Measurements from ENCODE around the gene RAB14.

GRCh38 chr9:121196389-121196788 is 5.3 kb downstream of the RAB14 start:
- TF ChIP-seq CTCF (IDR thresholded peaks at IDR 0.05) (no peak), POLR2A (IDR thresholded peaks at IDR 0.05) (no peak)

Data from testis (tissue), 2 donors.